T-helper 1 cell treated with Interleukin-12 subunit alpha and Interleukin-12 subunit beta and Interleukin-4 antibody, amounts not matched to agents 30 μg/mL and 1 μg/mL, for 36 hours (primary cell): ENCODE measurements around the gene LDLR.
"Not testable (repeated sequence)": the region's sequence is repeated elsewhere in the genome, so short reads cannot be mapped to it uniquely, and the experiment has no call there.

Experiments used
- H3K27ac Mint-ChIP-seq: one replicate; pipeline ENCODE4 v1.8.0; 2021; ENCODE audit warnings: mild to moderate bottlenecking, mixed read lengths
- H3K27me3 Mint-ChIP-seq: one replicate; pipeline ENCODE4 v1.8.0; 2021; ENCODE audit warnings: low read depth, mixed read lengths
- H3K36me3 Mint-ChIP-seq: one replicate; pipeline ENCODE4 v1.8.0; 2021; ENCODE audit warnings: low read depth, mixed read lengths
- H3K4me1 Mint-ChIP-seq: one replicate; pipeline ENCODE4 v1.8.0; 2021; ENCODE audit warnings: low read depth, mixed read lengths
- H3K4me3 Mint-ChIP-seq: one replicate; pipeline ENCODE4 v1.8.0; 2021; ENCODE audit warnings: mild to moderate bottlenecking, moderate library complexity, mixed read lengths
- H3K9me3 Mint-ChIP-seq: one replicate; pipeline ENCODE4 v1.8.0; 2021; ENCODE audit warnings: mixed read lengths

Gene LDLR

DNA sequence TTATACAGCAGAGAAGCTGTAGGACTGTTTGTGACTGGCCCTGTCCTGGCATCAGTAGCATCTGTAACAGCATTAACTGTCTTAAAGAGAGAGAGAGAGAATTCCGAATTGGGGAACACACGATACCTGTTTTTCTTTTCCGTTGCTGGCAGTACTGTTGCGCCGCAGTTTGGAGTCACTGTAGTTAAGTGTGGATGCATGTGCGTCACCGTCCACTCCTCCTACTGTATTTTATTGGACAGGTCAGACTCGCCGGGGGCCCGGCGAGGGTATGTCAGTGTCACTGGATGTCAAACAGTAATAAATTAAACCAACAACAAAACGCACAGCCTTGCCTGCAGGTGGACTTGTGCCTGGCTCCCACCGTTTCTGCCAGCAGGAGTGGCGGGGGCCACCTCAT lies 27.3 kb upstream of the LDLR start:
- H3K4me3 Mint-ChIP-seq, result no peak overlapping the region
- peaks cover 13% of the 10 kb centered on the region for H3K36me3 Mint-ChIP-seq
- no peaks in the 10 kb centered on the region for H3K27me3 Mint-ChIP-seq
- no peak overlapping the region for H3K27ac Mint-ChIP-seq
- H3K9me3 Mint-ChIP-seq, result no peaks in the 10 kb centered on the region
- no peaks in the 10 kb centered on the region for H3K4me1 Mint-ChIP-seq

DNA sequence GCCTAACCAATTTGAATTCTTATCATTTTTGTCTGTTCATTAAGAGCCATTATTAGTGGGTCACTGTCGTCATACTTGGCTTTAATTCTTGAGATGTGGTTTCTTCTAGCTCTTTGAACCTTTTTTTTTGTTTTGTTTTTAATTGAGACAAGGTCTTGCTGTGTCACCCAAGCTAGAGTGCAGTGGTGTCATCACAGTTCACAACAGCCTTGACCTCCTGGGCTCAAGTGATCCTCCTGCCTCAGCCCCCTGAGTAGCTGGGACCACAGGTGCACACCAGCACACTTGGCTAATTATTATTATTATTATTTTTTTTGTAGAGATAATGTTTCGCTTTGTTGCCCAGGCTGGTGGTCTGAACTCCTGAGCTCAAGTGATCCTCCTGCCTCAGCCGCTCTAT lies 25.8 kb upstream of the LDLR start:
- no peak overlapping the region for H3K27ac Mint-ChIP-seq
- H3K9me3 Mint-ChIP-seq, result no peaks in the 10 kb centered on the region
- no peaks in the 10 kb centered on the region for H3K27me3 Mint-ChIP-seq
- H3K4me1 Mint-ChIP-seq, result no peaks in the 10 kb centered on the region
- H3K4me3 Mint-ChIP-seq, result no peak overlapping the region
- peaks cover 17% of the 10 kb centered on the region for H3K36me3 Mint-ChIP-seq

DNA sequence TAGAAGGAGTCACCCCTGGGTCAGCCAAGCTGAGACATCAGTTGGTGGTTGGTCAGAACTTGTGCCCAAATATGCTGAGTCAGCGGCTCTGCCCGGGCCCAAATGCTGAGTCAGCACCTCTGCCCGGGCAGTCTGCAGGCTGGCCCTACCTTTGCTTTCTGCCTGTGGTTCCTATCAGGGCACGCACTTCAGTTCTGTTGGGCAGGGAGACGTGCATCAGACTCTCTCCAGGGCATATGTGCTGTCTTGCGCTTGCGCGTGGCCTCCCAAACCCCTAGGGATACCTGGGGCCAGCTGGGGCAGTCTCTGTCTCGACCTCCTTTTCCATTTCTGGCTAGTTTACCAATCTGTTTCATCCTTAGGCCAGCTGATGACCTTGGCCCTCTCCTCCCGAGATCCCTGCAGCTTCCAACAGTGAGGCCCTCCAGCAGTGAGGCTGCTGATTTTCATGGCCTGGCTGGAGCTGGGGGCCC lies 24.4 kb upstream of the LDLR start:
- Mint-ChIP-seq H3K27me3 (no peaks in the 10 kb centered on the region), H3K27ac (no peak overlapping the region), H3K9me3 (no peaks in the 10 kb centered on the region), H3K4me3 (no peak overlapping the region), H3K36me3 (peaks cover 17% of the 10 kb centered on the region), H3K4me1 (no peaks in the 10 kb centered on the region)

DNA sequence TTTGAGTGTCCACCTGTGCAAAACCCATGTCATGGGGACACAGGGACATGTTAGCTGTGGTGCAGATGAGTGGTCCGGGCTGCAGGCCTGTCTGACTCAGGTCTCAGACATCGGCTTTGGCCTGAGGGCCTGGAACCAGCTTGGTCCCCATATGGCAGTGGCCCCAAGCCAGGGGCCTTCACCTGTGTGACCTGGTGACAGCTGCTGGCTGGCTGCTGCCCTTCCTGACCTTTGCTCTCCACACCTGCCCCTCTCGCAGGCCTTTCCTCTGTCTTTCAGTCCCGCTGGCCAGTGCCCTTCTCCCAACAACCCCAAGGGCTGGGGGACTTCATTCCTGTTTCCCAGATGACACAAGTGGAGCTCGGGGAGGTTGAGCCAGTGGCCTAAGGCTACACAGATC lies 22.9 kb upstream of the LDLR start:
- H3K4me3 Mint-ChIP-seq, result no peak overlapping the region
- peaks cover 17% of the 10 kb centered on the region for H3K36me3 Mint-ChIP-seq
- H3K4me1 Mint-ChIP-seq, result no peaks in the 10 kb centered on the region
- no peaks in the 10 kb centered on the region for H3K9me3 Mint-ChIP-seq
- no peak overlapping the region for H3K27ac Mint-ChIP-seq
- H3K27me3 Mint-ChIP-seq, result no peaks in the 10 kb centered on the region

DNA sequence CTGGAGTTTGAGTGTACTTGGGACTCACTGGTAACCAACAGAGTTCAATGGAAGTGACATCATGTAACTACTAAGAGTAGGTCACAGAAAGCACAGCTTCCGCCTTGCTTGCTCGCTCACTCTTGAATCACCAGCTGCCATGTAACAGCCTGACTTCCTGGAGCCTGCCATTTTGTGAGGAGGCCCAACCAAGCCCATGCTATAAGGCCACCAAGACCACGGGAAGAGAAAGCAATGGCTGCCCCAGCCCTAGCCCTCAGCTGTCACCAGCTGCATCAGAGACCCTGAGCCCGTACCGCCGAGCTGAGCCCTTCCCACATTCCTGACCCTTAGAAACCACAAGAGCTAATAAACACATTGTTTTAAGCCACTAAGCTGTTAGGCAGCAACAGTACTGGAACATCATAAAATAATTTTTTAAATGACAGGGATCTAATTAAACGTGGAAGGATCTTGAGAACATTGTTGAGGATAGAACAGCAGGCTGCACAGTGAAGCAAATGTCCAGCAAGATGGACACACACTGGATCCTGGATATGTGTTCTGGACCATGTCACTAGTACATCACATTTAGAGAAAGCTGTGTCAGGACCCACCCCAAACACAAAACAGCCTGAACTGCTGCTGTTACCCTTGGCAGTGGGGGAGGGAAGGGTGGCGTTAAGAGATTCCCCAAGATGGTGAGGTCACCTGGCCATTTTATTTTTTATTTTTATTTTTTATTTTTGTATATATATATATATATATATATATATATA lies 21.7 kb upstream of the LDLR start:
- Mint-ChIP-seq H3K27ac (no peak overlapping the region), H3K9me3 (no peaks in the 10 kb centered on the region), H3K4me3 (no peak overlapping the region), H3K4me1 (no peaks in the 10 kb centered on the region), H3K36me3 (peaks cover 13% of the 10 kb centered on the region), H3K27me3 (no peaks in the 10 kb centered on the region)

GRCh38 chr19:11069561-11069960 lies 19.7 kb upstream of the LDLR start:
- no peaks in the 10 kb centered on the region for H3K9me3 Mint-ChIP-seq
- H3K4me1 Mint-ChIP-seq, result peaks cover 1% of the 10 kb centered on the region
- H3K27me3 Mint-ChIP-seq, result no peaks in the 10 kb centered on the region
- H3K4me3 Mint-ChIP-seq, result no peak overlapping the region
- no peak overlapping the region for H3K27ac Mint-ChIP-seq
- peaks cover 13% of the 10 kb centered on the region for H3K36me3 Mint-ChIP-seq

- H3K4me3 Mint-ChIP-seq, result no peak overlapping the region
- no peaks in the 10 kb centered on the region for H3K27me3 Mint-ChIP-seq
- H3K9me3 Mint-ChIP-seq, result no peaks in the 10 kb centered on the region
- no peak overlapping the region for H3K27ac Mint-ChIP-seq
- H3K36me3 Mint-ChIP-seq, result peaks cover 13% of the 10 kb centered on the region
- peaks cover 2% of the 10 kb centered on the region for H3K4me1 Mint-ChIP-seq
Measured at GRCh38 chr19:11070123-11070522, 19.1 kb upstream of the LDLR start.

DNA sequence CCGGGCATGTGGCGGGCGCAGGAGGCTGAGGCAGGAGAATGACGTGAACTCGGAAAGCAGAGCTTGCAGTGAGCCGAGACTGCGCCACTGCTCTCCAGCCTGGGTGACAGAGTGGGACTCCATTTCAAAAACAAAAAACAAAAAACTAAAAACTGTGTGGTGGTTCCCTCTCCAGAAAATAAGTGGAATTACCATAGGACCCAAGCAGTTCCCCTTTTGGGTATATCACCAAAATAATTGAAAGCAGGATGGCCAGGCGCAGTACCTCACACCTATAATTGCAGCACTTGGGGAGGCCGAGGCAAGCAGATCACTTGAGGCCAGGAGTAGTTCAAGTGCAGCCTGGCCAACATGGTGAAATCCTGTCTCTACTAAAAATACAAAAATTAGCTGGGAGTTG lies 15.7 kb upstream of the LDLR start:
- Mint-ChIP-seq H3K4me3 (no peak overlapping the region), H3K36me3 (peaks cover 4% of the 10 kb centered on the region), H3K4me1 (peaks cover 2% of the 10 kb centered on the region), H3K27ac (no peak overlapping the region), H3K27me3 (no peaks in the 10 kb centered on the region), H3K9me3 (no peaks in the 10 kb centered on the region)

DNA sequence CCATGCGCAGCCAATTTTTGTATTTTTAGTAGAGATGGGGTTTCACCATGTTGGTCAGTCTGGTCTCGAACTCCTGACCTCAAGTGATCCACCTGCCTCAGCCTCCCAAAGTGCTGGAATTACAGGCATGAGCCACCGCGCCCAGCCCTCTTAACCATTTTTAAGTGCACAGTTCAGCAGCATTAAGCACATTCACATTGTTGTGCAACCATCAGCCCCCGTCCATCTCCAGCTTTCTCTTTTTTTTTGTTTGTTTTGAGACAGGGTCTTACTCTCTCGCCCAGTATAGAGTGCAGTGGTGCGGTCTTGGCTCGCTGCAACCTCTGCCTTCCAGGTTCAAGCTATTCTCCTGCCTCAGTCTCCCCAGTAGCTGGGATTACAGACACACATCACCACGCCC lies 12.5 kb upstream of the LDLR start:
- H3K4me3 Mint-ChIP-seq, H3K9me3 Mint-ChIP-seq, H3K27me3 Mint-ChIP-seq, H3K27ac Mint-ChIP-seq, H3K36me3 Mint-ChIP-seq, H3K4me1 Mint-ChIP-seq: not testable (repeated sequence)

GRCh38 chr19:11078893-11079292 lies 10.4 kb upstream of the LDLR start:
- Mint-ChIP-seq H3K27me3 (no peaks in the 10 kb centered on the region), H3K4me3 (no peak overlapping the region), H3K27ac (no peak overlapping the region), H3K4me1 (peaks cover 4% of the 10 kb centered on the region), H3K9me3 (no peaks in the 10 kb centered on the region), H3K36me3 (peaks cover under 1% of the 10 kb centered on the region)

DNA sequence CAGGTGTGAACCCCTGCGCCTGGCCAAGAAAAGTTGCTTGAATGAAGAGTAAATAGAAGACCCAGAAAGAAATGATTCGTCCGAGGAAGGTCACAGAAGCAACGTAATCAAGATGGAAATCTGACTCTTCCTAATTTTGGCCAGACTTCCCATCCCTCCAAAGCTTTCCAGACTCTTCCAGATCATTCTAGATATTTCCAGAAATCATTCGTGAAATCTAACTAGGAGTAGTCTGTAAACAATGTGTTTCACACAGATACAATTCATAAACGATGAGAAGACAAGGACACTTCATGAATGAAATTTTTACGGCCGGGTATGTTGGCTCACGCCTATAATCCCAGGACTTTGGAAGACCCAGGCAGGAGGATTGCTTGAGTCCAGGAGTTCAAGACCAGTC lies 9.3 kb upstream of the LDLR start:
- no peak overlapping the region for H3K4me3 Mint-ChIP-seq
- H3K36me3 Mint-ChIP-seq, result peaks cover 1% of the 10 kb centered on the region
- no peaks in the 10 kb centered on the region for H3K9me3 Mint-ChIP-seq
- H3K4me1 Mint-ChIP-seq, result peaks cover 3% of the 10 kb centered on the region
- no peak overlapping the region for H3K27ac Mint-ChIP-seq
- H3K27me3 Mint-ChIP-seq, result no peaks in the 10 kb centered on the region

GRCh38 chr19:11087870-11088505 lies 1.3 kb upstream of the LDLR start:
- H3K9me3 Mint-ChIP-seq, result no peaks in the 10 kb centered on the region
- H3K27ac Mint-ChIP-seq, result peak overlapping the region; percentile 99
- peaks cover 18% of the 10 kb centered on the region for H3K36me3 Mint-ChIP-seq
- H3K27me3 Mint-ChIP-seq, result no peaks in the 10 kb centered on the region
- H3K4me1 Mint-ChIP-seq, result peaks cover 30% of the 10 kb centered on the region
- no peak overlapping the region for H3K4me3 Mint-ChIP-seq

DNA sequence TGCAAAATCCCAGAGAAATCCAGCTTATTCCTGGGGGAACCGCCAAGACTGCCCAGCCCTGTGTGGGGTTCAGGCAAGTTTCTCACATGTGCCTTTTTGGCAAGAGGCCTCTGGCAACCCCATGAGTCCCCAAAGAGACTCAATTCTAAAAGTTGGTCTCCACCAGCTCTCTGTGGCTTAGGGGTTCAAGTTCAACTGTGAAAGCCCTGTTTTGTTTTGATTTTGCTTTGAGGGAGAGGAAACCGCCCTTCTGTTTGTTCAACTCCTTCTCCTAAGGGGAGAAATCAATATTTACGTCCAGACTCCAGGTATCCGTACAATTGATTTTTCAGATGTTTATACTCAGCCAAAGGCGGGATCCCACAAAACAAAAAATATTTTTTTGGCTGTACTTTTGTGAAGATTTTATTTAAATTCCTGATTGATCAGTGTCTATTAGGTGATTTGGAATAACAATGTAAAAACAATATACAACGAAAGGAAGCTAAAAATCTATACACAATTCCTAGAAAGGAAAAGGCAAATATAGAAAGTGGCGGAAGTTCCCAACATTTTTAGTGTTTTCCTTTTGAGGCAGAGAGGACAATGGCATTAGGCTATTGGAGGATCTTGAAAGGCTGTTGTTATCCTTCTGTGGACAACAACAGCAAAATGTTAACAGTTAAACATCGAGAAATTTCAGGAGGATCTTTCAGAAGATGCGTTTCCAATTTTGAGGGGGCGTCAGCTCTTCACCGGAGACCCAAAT lies 583 bp upstream of the LDLR start:
- H3K4me1 Mint-ChIP-seq, result peaks cover 31% of the 10 kb centered on the region
- H3K27me3 Mint-ChIP-seq, result no peaks in the 10 kb centered on the region
- peak overlapping the region; percentile 99 for H3K27ac Mint-ChIP-seq
- H3K36me3 Mint-ChIP-seq, result peaks cover 19% of the 10 kb centered on the region
- peak overlapping the region; percentile 96 for H3K4me3 Mint-ChIP-seq
- H3K9me3 Mint-ChIP-seq, result no peaks in the 10 kb centered on the region

DNA sequence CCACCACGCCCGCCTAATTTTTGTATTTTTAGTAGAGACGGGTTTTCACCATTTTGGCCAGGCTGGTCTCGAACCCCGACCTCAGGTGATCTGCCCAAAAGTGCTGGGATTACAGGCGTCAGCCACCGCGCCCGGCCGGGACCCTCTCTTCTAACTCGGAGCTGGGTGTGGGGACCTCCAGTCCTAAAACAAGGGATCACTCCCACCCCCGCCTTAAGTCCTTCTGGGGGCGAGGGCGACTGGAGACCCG lies 676 bp downstream of the LDLR start:
- H3K36me3 Mint-ChIP-seq, result peaks cover 27% of the 10 kb centered on the region
- H3K9me3 Mint-ChIP-seq, H3K27me3 Mint-ChIP-seq: not testable (repeated sequence)
- H3K27ac Mint-ChIP-seq, result peak overlapping the region; percentile 99
- peak overlapping the region; percentile 96 for H3K4me3 Mint-ChIP-seq
- H3K4me1 Mint-ChIP-seq, result peaks cover 34% of the 10 kb centered on the region
